Transverse colon (tissue), 4 donors: ENCODE data around the gene LRP1B. TPM values are rescaled to one million over a fixed set of nuclear protein-coding genes. Genes with fewer than 3 reads are reported as not detected.

Experiments
- DNase-seq: peaks from one replicate; pipeline ENCODE4 v3.0.0-alpha.2; 2019
- H3K27ac ChIP-seq, 4 donors: fragments of 200-600 bp; sonication (generic); 2 replicates each; pipeline ENCODE4 v1.5.1; 2016 to 2018; ENCODE audit warnings: inconsistent platforms in 4 of 4
- H3K27me3 ChIP-seq: fragments of 200-600 bp; sonication (generic); 2 replicates; pipeline ENCODE4 v1.5.1; 2017; ENCODE audit warnings: inconsistent platforms
- H3K36me3 ChIP-seq, 4 donors: fragments of 200-600 bp; sonication (generic); 2 replicates each; pipeline ENCODE4 v1.5.1; 2017 to 2019; ENCODE audit warnings: inconsistent platforms in 4 of 4
- H3K4me1 ChIP-seq, 4 donors: fragments of 200-600 bp; sonication (generic); 2 replicates each; pipeline ENCODE4 v1.5.1; 2017 to 2020; ENCODE audit warnings: inconsistent platforms in 4 of 4
- H3K4me3 ChIP-seq, 4 donors: fragments of 200-600 bp; sonication (generic); 1 replicate in 1 of 4; 2 replicates in 3 of 4; pipeline versions ENCODE4 v1.5.1 to v1.6.1; 2017 to 2019; ENCODE audit warnings: inconsistent platforms in 4 of 4
- H3K9me3 ChIP-seq, 2 donors: fragments of 200-600 bp; sonication (generic); 2 replicates each; pipeline ENCODE4 v1.5.1; 2017 to 2019; ENCODE audit warnings: inconsistent platforms in 2 of 2
- EP300 ChIP-seq: sonication (generic); formaldehyde crosslinking; IDR thresholded peaks from one replicate; pipeline ENCODE4 v1.6.1; 2017; ENCODE audit warnings: antibody characterized with exemption, low read depth
- POLR2A ChIP-seq: fragments of 450-650 bp; IDR thresholded peaks from one replicate; pipeline ENCODE4 v1.6.1; 2016; ENCODE audit warnings: antibody characterized with exemption, mild to moderate bottlenecking, moderate library complexity
- POLR2AphosphoS5 ChIP-seq, 3 donors: sonication (generic); formaldehyde crosslinking; IDR thresholded peaks; one replicate each; pipeline ENCODE4 v1.6.1; 2016; ENCODE audit warnings: antibody characterized with exemption in 3 of 3
- WGBS, 2 donors: methylation state at CpG; one replicate each; pipeline ENCODE4 v1.1.5; 2018; ENCODE audit warnings: low coverage in 1 of 2; 5-methylcytosine and 5-hydroxymethylcytosine counted together
- in situ Hi-C, 4 donors: fragments of 200-750 bp; cut with MboI; loops; one replicate each; pipeline versions ENCODE4 v1.15.0 to v1.15.1; 2017; ENCODE audit warnings: low sequenced_read_pairs in 3 of 4, low pct_ligation_motif_present in 1 of 4, low pct_unique_long_range_greater_than_20kb in 1 of 4
- intact Hi-C: fragments of 100-400 bp; cut with DNase I; formaldehyde crosslinking; loops from one replicate; pipeline ENCODE4 v1.15.1; 2023; ENCODE audit warnings: low total_unique reads
- total RNA-seq, 4 donors: library from RNA; depleted of rRNA; stranded (reverse); fragments of >200 nt; gene quantifications; one replicate each; pipeline ENCODE4 v1.1.0, GENCODE V29; 2016
- TF ChIP-seq, protein P1 (sequence below), 5 experiments: fragments of 200-600 bp in 3 of 5; fragments of 450-650 bp in 2 of 5; sonication (generic) in 3 of 5; IDR thresholded peaks; 1 replicate in 2 of 5; 2 replicates in 3 of 5; pipeline ENCODE4 v1.5.1; 2016 to 2017; ENCODE audit warnings: antibody characterized with exemption in 5 of 5, inconsistent platforms in 3 of 5, mild to moderate bottlenecking in 2 of 5, moderate library complexity in 1 of 5

The LRP1B gene
- total RNA-seq, 4 donors from 2014 or later, result 0.48 to 5.4 (median 0.82) TPM; not detected in 1

DNA sequence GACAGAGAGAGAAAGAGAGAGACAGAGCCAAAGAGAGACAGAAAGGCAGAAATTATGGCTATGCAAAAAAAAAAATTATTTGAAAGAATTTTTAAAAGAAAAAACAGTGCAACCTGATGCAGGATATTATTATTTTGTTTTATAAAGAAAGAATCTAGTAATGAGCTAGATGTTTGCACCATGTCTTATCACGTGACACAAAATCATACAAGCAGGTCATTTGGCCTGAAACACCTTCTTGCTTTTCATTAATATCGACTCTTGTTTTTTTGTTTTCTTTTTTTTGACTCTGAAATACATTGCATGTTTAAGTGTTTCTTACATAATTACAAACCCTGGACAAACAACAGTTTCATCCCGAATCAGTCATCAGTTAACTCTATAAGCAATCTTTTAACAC, 606.0 kb downstream of the LRP1B start:
- DNase-seq, result no peak
- WGBS, 2 donors, result 59 to 88% methylated on average over 2 to 3 of the region's 3 CpGs
- Histone ChIP-seq H3K27me3 (no peaks in the 10 kb centered on the region), H3K9me3 (no peaks in the 10 kb centered on the region), H3K36me3 (no peaks in the 10 kb centered on the region), H3K4me3 (no peak overlapping the region), H3K4me1 (no peaks in the 10 kb centered on the region), H3K27ac (no peak overlapping the region)
- in situ Hi-C loops (no loop called here), intact Hi-C loops (no loop called here)
- TF ChIP-seq POLR2AphosphoS5 (IDR thresholded peaks at IDR 0.05), result no peak
- TF ChIP-seq, protein P1, sequence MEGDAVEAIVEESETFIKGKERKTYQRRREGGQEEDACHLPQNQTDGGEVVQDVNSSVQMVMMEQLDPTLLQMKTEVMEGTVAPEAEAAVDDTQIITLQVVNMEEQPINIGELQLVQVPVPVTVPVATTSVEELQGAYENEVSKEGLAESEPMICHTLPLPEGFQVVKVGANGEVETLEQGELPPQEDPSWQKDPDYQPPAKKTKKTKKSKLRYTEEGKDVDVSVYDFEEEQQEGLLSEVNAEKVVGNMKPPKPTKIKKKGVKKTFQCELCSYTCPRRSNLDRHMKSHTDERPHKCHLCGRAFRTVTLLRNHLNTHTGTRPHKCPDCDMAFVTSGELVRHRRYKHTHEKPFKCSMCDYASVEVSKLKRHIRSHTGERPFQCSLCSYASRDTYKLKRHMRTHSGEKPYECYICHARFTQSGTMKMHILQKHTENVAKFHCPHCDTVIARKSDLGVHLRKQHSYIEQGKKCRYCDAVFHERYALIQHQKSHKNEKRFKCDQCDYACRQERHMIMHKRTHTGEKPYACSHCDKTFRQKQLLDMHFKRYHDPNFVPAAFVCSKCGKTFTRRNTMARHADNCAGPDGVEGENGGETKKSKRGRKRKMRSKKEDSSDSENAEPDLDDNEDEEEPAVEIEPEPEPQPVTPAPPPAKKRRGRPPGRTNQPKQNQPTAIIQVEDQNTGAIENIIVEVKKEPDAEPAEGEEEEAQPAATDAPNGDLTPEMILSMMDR (IDR thresholded peaks at IDR 0.05), result no peak
- TF ChIP-seq EP300, result no peak
- TF ChIP-seq POLR2A, result no peak

DNA sequence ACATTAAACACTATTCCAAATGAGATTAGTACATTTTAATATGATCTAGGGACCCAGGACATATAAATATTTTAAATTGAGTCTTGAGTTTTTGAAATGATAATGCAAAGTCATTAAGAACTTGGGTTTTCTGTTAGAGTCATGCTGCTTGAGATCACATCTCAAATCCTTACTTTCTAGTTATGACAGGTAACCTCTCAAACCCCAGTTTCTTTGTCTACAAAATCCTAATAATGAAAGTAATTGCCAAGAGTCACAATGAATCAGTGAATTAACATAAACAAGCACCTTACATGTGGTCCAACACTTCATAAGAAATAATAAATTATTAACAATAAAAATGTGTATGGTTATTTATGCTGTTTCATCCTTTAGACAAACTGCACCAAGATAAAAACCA, 607.6 kb downstream of the LRP1B start:
- in situ Hi-C loops, result no loop called here
- intact Hi-C loops, result no loop called here
- Histone ChIP-seq H3K9me3 (no peaks in the 10 kb centered on the region), H3K27me3 (no peaks in the 10 kb centered on the region), H3K4me1 (no peaks in the 10 kb centered on the region), H3K36me3 (no peaks in the 10 kb centered on the region), H3K27ac (no peak overlapping the region), H3K4me3 (no peak overlapping the region)
- DNase-seq, result no peak
- TF ChIP-seq POLR2AphosphoS5 (IDR thresholded peaks at IDR 0.05) (no peak), EP300 (no peak), POLR2A (no peak)
- TF ChIP-seq, protein P1 (IDR thresholded peaks at IDR 0.05), result no peak

DNA sequence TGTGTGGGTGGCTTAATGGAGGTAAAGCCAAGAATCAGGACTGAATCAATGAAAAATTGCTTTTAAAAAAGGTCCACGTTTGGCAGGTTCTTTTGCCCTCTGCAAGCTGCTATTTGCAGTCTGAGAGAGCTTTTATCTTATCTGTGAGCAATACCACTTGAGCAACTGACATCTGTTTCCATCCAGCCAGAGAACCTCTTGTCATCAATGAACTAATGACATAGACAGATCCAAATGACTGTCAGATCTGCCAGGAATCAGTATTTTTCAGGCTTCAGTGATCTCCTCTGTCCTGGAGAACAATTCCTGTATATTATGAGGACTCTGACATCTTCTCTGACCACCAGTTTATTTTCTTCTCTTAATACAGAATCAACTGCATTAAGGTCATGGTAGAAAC, 608.1 kb downstream of the LRP1B start:
- TF ChIP-seq EP300 (no peak), POLR2A (no peak), POLR2AphosphoS5 (IDR thresholded peaks at IDR 0.05) (no peak)
- TF ChIP-seq, protein P1 (IDR thresholded peaks at IDR 0.05), result no peak
- no peaks in the 10 kb centered on the region for H3K4me1 ChIP-seq
- H3K27ac ChIP-seq, result no peak overlapping the region
- no peaks in the 10 kb centered on the region for H3K27me3 ChIP-seq
- H3K9me3 ChIP-seq, result no peaks in the 10 kb centered on the region
- WGBS, 2 donors, result 52% methylated on average over 1 of the region's 1 CpG; no CpG with 5 or more reads in 1 of the 2 donors
- DNase-seq, result no peak
- intact Hi-C loops (no loop called here), in situ Hi-C loops (no loop called here)
- H3K4me3 ChIP-seq, result no peak overlapping the region
- no peaks in the 10 kb centered on the region for H3K36me3 ChIP-seq

DNA sequence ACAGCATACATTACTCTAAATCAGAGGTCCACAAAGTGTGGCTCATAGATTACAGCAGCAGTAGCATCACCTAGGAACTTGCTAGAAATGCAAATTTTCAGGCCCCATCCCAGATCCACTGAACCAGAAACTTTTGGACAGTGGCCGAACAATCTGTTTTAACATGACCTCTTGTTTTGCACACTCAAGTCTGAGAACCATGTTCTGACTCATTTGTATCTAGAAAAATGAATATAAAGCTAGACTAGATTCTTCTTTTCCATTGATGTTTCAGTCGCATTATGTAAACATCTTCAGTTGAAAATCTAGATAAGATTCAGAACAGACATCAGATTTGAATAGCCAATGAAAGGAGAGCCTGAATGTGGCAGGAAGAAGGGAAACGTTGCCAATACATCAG, 608.8 kb downstream of the LRP1B start:
- H3K4me3 ChIP-seq, result no peak overlapping the region
- no peaks in the 10 kb centered on the region for H3K36me3 ChIP-seq
- no peaks in the 10 kb centered on the region for H3K27me3 ChIP-seq
- DNase-seq, result no peak
- in situ Hi-C loops (no loop called here), intact Hi-C loops (no loop called here)
- H3K27ac ChIP-seq, result no peak overlapping the region
- no peaks in the 10 kb centered on the region for H3K4me1 ChIP-seq
- H3K9me3 ChIP-seq, result no peaks in the 10 kb centered on the region
- WGBS, 2 donors, result 68 to 77% methylated on average over 3 of the region's 3 CpGs
- TF ChIP-seq, protein P1 (IDR thresholded peaks at IDR 0.05), result no peak
- no peak for TF ChIP-seq POLR2AphosphoS5 (IDR thresholded peaks at IDR 0.05)
- no peak for TF ChIP-seq EP300
